ENCODE measurements around the gene ZER1. TPM values are rescaled to one million over a fixed set of nuclear protein-coding genes. Genes with fewer than 3 reads are reported as not detected.

Gene ZER1
- total and polyA plus RNA-seq, 2 of the 4 experiments (the other 2 are of a cell fraction), result 7.7 to 34.9 TPM

- dilution Hi-C loops (cut with HindIII; ENCODE audit: low sequenced_read_pairs, unreplicated experiment), result no loop called here
- in situ Hi-C loops (cut with MboI; ENCODE audit: low sequenced_read_pairs), result no loop called here
- BruUV-seq (replicated peaks), result no TSS peak
These were observed 21.4 kb upstream of the ZER1 start for GRCh38 chr9:128792978-128793686.

More at GRCh38 chr9:128792978-128793686, 21.4 kb upstream of the ZER1 start:
- H2AFZ ChIP-seq (replicated peaks; ENCODE audit: low read length, poor library complexity), result no peak overlapping the region
- no peak for ATAC-seq (ENCODE audit: low read depth)
- TF ChIP-seq CTCF (conservative IDR thresholded peaks at IDR 0.05; ENCODE audit: low read depth, low read length) (no peak), RFX5 (IDR thresholded peaks at IDR 0.05; ENCODE audit: low read depth, low read length) (no peak), CEBPB (IDR thresholded peaks at IDR 0.05; ENCODE audit: low read depth, low read length) (no peak), POLR2A (IDR thresholded peaks at IDR 0.05; ENCODE audit: low read depth, low read length) (no peak), BHLHE40 (IDR thresholded peaks at IDR 0.05; ENCODE audit: low read depth, low read length) (no peak), USF2 (IDR thresholded peaks at IDR 0.05; ENCODE audit: low read depth, low read length) (no peak), MAZ (IDR thresholded peaks at IDR 0.05; ENCODE audit: borderline replicate concordance, low read depth, low read length) (no peak), CHD1 (IDR thresholded peaks at IDR 0.05; ENCODE audit: low read depth, low read length) (no peak), SMC3 (IDR thresholded peaks at IDR 0.05; ENCODE audit: low read depth, low read length) (no peak), MAFK (IDR thresholded peaks at IDR 0.05; ENCODE audit: low read depth, low read length) (no peak), RCOR1 (IDR thresholded peaks at IDR 0.05; ENCODE audit: insufficient replicate concordance, low read length) (no peak)
- H4K5ac ChIP-seq (ENCODE audit: low read depth, low read length), result no peak overlapping the region
- no peak overlapping the region for H4K91ac ChIP-seq (ENCODE audit: insufficient read depth, low read depth, low read length)
- peaks cover 10 to 30% of the 10 kb centered on the region in 2 experiments for H3K79me1 ChIP-seq (ENCODE audit: low read depth in 1 of 2, low read length in 2 of 2)
- H2BK20ac ChIP-seq (ENCODE audit: low read depth, low read length), result no peak overlapping the region
- no peak for DNase-seq
- no peaks in the 10 kb centered on the region for H4K20me1 ChIP-seq (ENCODE audit: insufficient read depth, low read length)
- 93% methylated on average over 5 of the region's 8 CpGs; no CpG with 5 or more reads in 1 of the 2 experiments for WGBS, 2 experiments (ENCODE audit: extremely low coverage in 2 of 2, insufficient read length in 1 of 2)
- H3K27ac ChIP-seq (ENCODE audit: insufficient read depth, low read length), result no peak overlapping the region
- no peak overlapping the region for H4K8ac ChIP-seq (ENCODE audit: low read depth in 2 of 2, low read length in 2 of 2)
- no peak overlapping the region for H3K18ac ChIP-seq (ENCODE audit: low read depth, low read length)
- H3K4me2 ChIP-seq (ENCODE audit: low read depth, low read length), result no peak overlapping the region
- POLR2A ChIA-PET (ENCODE audit: unreplicated experiment), result no interaction called here
- no peak overlapping the region for H3K23ac ChIP-seq (ENCODE audit: low read depth, low read length)
- no peak overlapping the region for H2AK5ac ChIP-seq (ENCODE audit: low read depth, low read length)
- no peak overlapping the region for H2BK5ac ChIP-seq (ENCODE audit: low read depth, low read length, poor library complexity, severe bottlenecking)
- no peak overlapping the region for H3K4ac ChIP-seq (ENCODE audit: low read depth, low read length)
- H3K9me3 ChIP-seq (ENCODE audit: control insufficient read depth, insufficient read depth, low read length), result no peaks in the 10 kb centered on the region
- H2BK120ac ChIP-seq (ENCODE audit: low read depth, low read length), result no peak overlapping the region
- H2BK15ac ChIP-seq (ENCODE audit: low read depth, low read length), result no peak overlapping the region
- H2AK9ac ChIP-seq (replicated peaks; ENCODE audit: low read depth, low read length, poor library complexity), result no peak overlapping the region
- no peaks in the 10 kb centered on the region for H3K27me3 ChIP-seq (ENCODE audit: control insufficient read depth, insufficient read depth, low read length)
- no peak overlapping the region for H3K56ac ChIP-seq (ENCODE audit: extremely low read depth, insufficient read depth, low read length)
- H3K9me1 ChIP-seq (ENCODE audit: insufficient read depth, low read length), result no peaks in the 10 kb centered on the region
- no peak overlapping the region for H3K9ac ChIP-seq (ENCODE audit: low read depth, low read length)
- no peak overlapping the region for H3K4me3 ChIP-seq (ENCODE audit: insufficient read depth, low read depth, low read length)
- intact Hi-C loops (cut with micrococcal nuclease), result no loop called here
- H3K4me1 ChIP-seq (ENCODE audit: control insufficient read depth, insufficient read depth, low read length), result no peaks in the 10 kb centered on the region
- no peak overlapping the region for H3K14ac ChIP-seq (replicated peaks; ENCODE audit: low read depth, low read length)
- peaks cover 56% of the 10 kb centered on the region for H3K36me3 ChIP-seq (ENCODE audit: control insufficient read depth, insufficient read depth, low read length)
- CTCF ChIA-PET, result interaction anchor here (1.1 kb wide), 1 partner anchor 158 kb away, joined by 5 read pairs; no protein-coding TSS in a partner anchor
